Calu3 (cell line): ENCODE data around the gene SCART1. TPM values are rescaled to one million over a fixed set of nuclear protein-coding genes. Genes with fewer than 3 reads are reported as not detected.
"Not testable (repeated sequence)": the region's sequence is repeated elsewhere in the genome, so short reads cannot be mapped to it uniquely, and the experiment has no call there.

Experiments
- BruUV-seq: library from RNA; stranded (reverse); fragments of 400-500 nt; replicated peaks from 2 replicates; lab custom pipeline; 2021; lab: Mats Ljungman, UMichigan
- CTCF ChIA-PET: fragments of 300-600 bp; sonication (Branson Sonifier 250); formaldehyde crosslinking; loops from one replicate; lab custom pipeline; 2022; ENCODE audit warnings: antibody characterized with exemption; lab: Charles Lee
- DNase-seq: peaks from one replicate; pipeline ENCODE4 v3.0.0; 2022
- H3K27ac Mint-ChIP-seq: one replicate; pipeline ENCODE4 v1.8.0; 2022; ENCODE audit warnings: mixed read lengths; ENCODE audit not compliant: unreplicated experiment
- H3K27me3 Mint-ChIP-seq: one replicate; pipeline ENCODE4 v1.8.0; 2022; ENCODE audit warnings: mixed read lengths; ENCODE audit not compliant: unreplicated experiment
- H3K36me3 Mint-ChIP-seq: one replicate; pipeline ENCODE4 v1.8.0; 2022; ENCODE audit warnings: mild to moderate bottlenecking, moderate library complexity, mixed read lengths; ENCODE audit not compliant: insufficient read depth, unreplicated experiment
- H3K4me1 Mint-ChIP-seq: one replicate; pipeline ENCODE4 v1.8.0; 2022; ENCODE audit warnings: mild to moderate bottlenecking, low read depth, mixed read lengths; ENCODE audit not compliant: unreplicated experiment
- H3K4me3 Mint-ChIP-seq: one replicate; pipeline ENCODE4 v1.8.0; 2022; ENCODE audit warnings: mild to moderate bottlenecking, low read depth, moderate library complexity, mixed read lengths; ENCODE audit not compliant: unreplicated experiment
- H3K9me3 Mint-ChIP-seq: one replicate; pipeline ENCODE4 v1.8.0; 2022; ENCODE audit warnings: low read depth, mixed read lengths; ENCODE audit not compliant: unreplicated experiment
- intact Hi-C: fragments of 100-400 bp; cut with micrococcal nuclease; formaldehyde crosslinking; loops from one replicate; pipeline ENCODE4 v1.10.0; 2022; ENCODE audit not compliant: unreplicated experiment
- total RNA-seq: library from RNA; stranded (reverse); gene quantifications from 2 replicates; pipeline ENCODE4 v1.2.3, GENCODE V29; 2022
- TF ChIP-seq, protein P1 (sequence below): fragments of 200-600 bp; IDR thresholded peaks from one replicate; pipeline ENCODE4 v1.8.0; 2022; ENCODE audit warnings: antibody characterized with exemption; ENCODE audit not compliant: unreplicated experiment

SCART1 gene
- total RNA-seq, 1 experiment from 2014 or later, result 1.8 TPM

DNA sequence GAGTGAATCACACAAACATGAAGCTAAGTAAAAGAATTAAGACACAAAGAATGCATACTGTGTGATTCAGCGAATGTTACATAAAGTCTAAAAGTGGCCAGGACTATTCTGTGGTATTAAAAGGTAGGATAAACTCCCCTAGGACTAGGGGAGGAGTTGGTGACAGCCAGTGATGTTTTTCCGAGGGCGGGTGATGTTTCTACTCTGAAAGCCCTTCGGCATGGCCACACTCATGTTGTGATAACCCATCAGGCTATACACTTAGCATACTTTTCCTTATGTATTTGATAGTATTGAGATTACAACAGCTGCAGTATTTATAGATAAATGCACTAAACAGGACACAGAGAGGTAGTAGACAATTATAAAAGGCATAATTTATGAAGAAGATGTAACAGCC, 57.7 kb downstream of the SCART1 start:
- TF ChIP-seq, protein P1, sequence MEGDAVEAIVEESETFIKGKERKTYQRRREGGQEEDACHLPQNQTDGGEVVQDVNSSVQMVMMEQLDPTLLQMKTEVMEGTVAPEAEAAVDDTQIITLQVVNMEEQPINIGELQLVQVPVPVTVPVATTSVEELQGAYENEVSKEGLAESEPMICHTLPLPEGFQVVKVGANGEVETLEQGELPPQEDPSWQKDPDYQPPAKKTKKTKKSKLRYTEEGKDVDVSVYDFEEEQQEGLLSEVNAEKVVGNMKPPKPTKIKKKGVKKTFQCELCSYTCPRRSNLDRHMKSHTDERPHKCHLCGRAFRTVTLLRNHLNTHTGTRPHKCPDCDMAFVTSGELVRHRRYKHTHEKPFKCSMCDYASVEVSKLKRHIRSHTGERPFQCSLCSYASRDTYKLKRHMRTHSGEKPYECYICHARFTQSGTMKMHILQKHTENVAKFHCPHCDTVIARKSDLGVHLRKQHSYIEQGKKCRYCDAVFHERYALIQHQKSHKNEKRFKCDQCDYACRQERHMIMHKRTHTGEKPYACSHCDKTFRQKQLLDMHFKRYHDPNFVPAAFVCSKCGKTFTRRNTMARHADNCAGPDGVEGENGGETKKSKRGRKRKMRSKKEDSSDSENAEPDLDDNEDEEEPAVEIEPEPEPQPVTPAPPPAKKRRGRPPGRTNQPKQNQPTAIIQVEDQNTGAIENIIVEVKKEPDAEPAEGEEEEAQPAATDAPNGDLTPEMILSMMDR, result no peak
- H3K4me1 Mint-ChIP-seq, result peaks cover 6% of the 10 kb centered on the region
- CTCF ChIA-PET, result no interaction called here
- H3K27me3 Mint-ChIP-seq, result no peaks in the 10 kb centered on the region
- BruUV-seq, result no TSS peak
- intact Hi-C loops, result loop anchor here (10.0 kb wide), 1 partner anchor 77 kb away; no protein-coding TSS in a partner anchor
- H3K9me3 Mint-ChIP-seq, result no peaks in the 10 kb centered on the region
- H3K36me3 Mint-ChIP-seq, result no peaks in the 10 kb centered on the region
- no peak for DNase-seq
- H3K27ac Mint-ChIP-seq, result no peak overlapping the region
- no peak overlapping the region for H3K4me3 Mint-ChIP-seq

DNA sequence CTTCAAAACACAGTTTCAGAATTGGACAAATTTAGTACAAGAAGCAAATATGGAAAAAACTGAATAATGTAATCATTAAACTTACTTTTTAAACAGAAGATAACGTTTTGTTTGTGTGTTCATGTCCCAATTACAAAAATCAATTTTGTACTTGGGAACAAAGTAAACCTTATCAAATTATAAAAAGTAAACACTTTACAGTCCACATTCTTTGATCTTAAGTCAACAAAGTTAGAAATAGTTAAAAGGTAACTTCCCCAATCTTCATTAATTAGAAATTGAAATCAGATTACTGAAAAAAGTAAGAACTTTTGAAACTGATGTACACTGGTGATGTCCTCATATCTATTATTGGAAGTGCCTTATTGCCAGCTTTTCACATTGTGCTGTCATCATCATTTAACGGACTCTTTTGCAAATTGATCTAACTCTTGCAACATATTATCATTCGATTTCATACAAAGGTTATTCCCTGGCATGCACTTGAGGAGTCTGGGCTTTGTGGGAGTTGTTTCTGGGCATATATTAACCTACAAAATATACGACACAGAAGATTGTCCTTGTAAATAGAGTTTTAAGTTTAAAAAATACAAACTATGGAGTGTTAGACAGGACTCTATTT, 58.3 kb downstream of the SCART1 start:
- TF ChIP-seq, protein P1, result no peak
- DNase-seq, result no peak
- no TSS peak for BruUV-seq
- H3K27ac Mint-ChIP-seq, result no peak overlapping the region
- no peak overlapping the region for H3K4me3 Mint-ChIP-seq
- intact Hi-C loops, result loop anchor here (10.0 kb wide), 1 partner anchor 77 kb away; no protein-coding TSS in a partner anchor
- no peaks in the 10 kb centered on the region for H3K9me3 Mint-ChIP-seq
- H3K27me3 Mint-ChIP-seq, result no peaks in the 10 kb centered on the region
- no peaks in the 10 kb centered on the region for H3K36me3 Mint-ChIP-seq
- peaks cover 6% of the 10 kb centered on the region for H3K4me1 Mint-ChIP-seq
- CTCF ChIA-PET, result no interaction called here

DNA sequence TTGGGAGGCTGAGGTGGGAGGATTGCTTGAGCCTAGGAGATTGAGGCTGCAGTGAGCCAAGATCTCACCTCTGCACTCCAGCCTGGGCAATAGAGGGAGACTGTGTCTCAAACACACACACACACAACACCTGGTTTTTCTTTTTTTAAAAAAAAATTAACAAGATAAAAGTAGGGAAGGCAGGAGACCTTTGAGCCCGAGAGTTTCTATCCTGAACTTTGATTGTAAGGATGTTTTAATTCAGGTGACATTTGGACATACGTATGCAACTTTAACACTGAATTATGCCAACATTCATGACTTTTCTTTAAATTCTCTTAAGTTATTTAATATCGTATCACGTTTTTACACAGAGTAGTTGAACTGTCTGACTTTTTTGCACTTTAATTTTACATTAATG, 61.7 kb downstream of the SCART1 start:
- Mint-ChIP-seq H3K4me3 (no peak overlapping the region), H3K27ac (no peak overlapping the region), H3K9me3 (no peaks in the 10 kb centered on the region), H3K36me3 (no peaks in the 10 kb centered on the region), H3K4me1 (peaks cover 15% of the 10 kb centered on the region), H3K27me3 (no peaks in the 10 kb centered on the region)
- BruUV-seq, result no TSS peak
- TF ChIP-seq, protein P1, result no peak
- intact Hi-C loops, result loop anchor here (10.0 kb wide), 1 partner anchor 81 kb away; no protein-coding TSS in a partner anchor
- DNase-seq, result no peak
- CTCF ChIA-PET, result no interaction called here

DNA sequence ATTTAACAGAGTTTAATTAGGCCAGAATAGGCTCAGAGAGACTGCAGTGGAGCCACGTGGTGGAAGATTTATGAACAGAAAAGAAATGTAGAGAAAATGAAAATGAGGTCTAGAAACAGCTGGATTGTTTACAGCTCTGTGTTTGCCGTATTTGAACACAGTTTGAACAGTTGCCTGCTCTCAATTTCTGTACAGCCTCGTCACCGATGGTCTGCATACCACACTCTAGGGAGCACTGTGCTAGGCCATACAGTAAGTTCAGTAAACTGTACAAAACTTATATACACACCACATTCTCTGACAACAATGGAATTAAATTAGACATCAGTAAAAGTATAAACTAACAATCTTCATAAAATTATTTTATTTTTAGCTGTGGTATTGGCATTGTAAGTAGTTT, 62.3 kb downstream of the SCART1 start:
- no peak for DNase-seq
- Mint-ChIP-seq H3K36me3 (no peaks in the 10 kb centered on the region), H3K27me3 (no peaks in the 10 kb centered on the region), H3K27ac (no peak overlapping the region), H3K4me1 (peaks cover 20% of the 10 kb centered on the region), H3K9me3 (no peaks in the 10 kb centered on the region), H3K4me3 (no peak overlapping the region)
- intact Hi-C loops, result loop anchor here (10.0 kb wide), 1 partner anchor 81 kb away; no protein-coding TSS in a partner anchor
- no TSS peak for BruUV-seq
- TF ChIP-seq, protein P1, result no peak
- CTCF ChIA-PET, result no interaction called here

DNA sequence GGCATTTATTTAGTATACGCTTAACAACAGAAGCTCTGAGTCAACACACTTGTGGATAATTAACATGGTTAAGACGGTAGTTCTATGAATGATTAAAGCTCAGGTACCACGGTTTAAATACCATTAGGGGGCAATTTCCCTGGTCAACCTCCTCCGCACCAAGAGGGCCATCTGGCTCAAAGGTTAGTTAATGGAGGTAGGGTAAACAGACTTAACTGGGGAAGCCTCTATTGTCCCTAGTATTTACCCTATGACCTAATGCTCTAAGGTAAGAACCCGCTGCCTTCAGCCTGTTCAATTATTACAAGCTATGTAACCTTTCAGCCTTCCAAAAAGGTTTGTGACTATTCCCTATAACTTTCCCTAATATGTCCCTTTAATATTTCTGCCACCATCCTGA, 64.8 kb downstream of the SCART1 start:
- H3K27me3 Mint-ChIP-seq, H3K9me3 Mint-ChIP-seq, BruUV-seq, H3K4me3 Mint-ChIP-seq, CTCF ChIA-PET, DNase-seq, H3K27ac Mint-ChIP-seq: not testable (repeated sequence)
- H3K36me3 Mint-ChIP-seq, result peaks cover 11% of the 10 kb centered on the region
- intact Hi-C loops, result loop anchor here (10.0 kb wide), 1 partner anchor 84 kb away; no protein-coding TSS in a partner anchor
- peaks cover 27% of the 10 kb centered on the region for H3K4me1 Mint-ChIP-seq
